ENCODE measurements around the gene ALDH16A1. TPM values are rescaled to one million over a fixed set of nuclear protein-coding genes. Genes with fewer than 3 reads are reported as not detected.

The ALDH16A1 gene
- total and polyA plus RNA-seq, 2 of the 4 experiments (the other 2 are of a cell fraction) = 10.4 to 12.9 TPM

DNA sequence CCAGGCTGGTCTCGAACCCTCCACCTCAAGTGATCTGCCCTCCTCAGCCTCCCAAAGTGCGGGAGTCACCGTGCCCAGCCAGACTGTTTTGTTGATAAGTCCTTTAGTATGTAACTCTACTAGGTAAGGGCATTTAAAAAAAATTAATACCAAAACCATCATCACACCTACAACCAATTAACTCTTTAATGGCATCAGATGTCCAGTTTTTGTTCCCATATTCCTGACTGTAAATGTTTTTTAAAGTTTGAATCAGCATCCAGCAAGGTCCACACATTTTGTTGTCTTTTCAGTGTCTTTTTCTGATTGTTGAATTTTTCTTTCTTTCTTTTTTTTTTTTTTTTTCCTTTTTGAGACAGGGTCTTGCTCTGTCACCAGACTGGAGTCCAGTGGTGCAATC lies 65.0 kb downstream of the ALDH16A1 start:
- Histone ChIP-seq H3K79me1 (ENCODE audit: low read depth in 1 of 2, low read length in 2 of 2) (peaks cover 6 to 8% of the 10 kb centered on the region in 2 experiments; a peak in 2 of 4 replicates), H2BK120ac (ENCODE audit: low read depth, low read length) (no peak overlapping the region), H2AFZ (replicated peaks; ENCODE audit: low read length, poor library complexity) (no peak overlapping the region), H3K14ac (replicated peaks; ENCODE audit: low read depth, low read length) (no peak overlapping the region), H3K23ac (ENCODE audit: low read depth, low read length) (no peak overlapping the region), H4K20me1 (ENCODE audit: insufficient read depth, low read length) (no peaks in the 10 kb centered on the region), H3K27ac (ENCODE audit: insufficient read depth, low read length) (no peak overlapping the region), H3K36me3 (ENCODE audit: control insufficient read depth, insufficient read depth, low read length) (peaks cover 15% of the 10 kb centered on the region; the same call in 1 of the 2 replicates), H4K91ac (ENCODE audit: insufficient read depth, low read depth, low read length) (no peak overlapping the region), H3K4me2 (ENCODE audit: low read depth, low read length) (no peak overlapping the region), H3K9me1 (ENCODE audit: insufficient read depth, low read length) (0 out of 2 replicates have a peak, but pooled peaks cover 4% of the 10 kb centered on the region), H3K9me3 (ENCODE audit: control insufficient read depth, insufficient read depth, low read length) (no peaks in the 10 kb centered on the region), H2AK9ac (replicated peaks; ENCODE audit: low read depth, low read length, poor library complexity) (no peak overlapping the region), H3K27me3 (ENCODE audit: control insufficient read depth, insufficient read depth, low read length) (no peaks in the 10 kb centered on the region), H3K56ac (ENCODE audit: extremely low read depth, insufficient read depth, low read length) (no peak overlapping the region), H4K8ac (ENCODE audit: low read depth in 2 of 2, low read length in 2 of 2) (no peak overlapping the region), H3K4me3 (ENCODE audit: insufficient read depth, low read depth, low read length) (no peak overlapping the region), H2BK5ac (ENCODE audit: low read depth, low read length, poor library complexity, severe bottlenecking) (no peak overlapping the region), H2BK20ac (ENCODE audit: low read depth, low read length) (no peak overlapping the region), H3K9ac (ENCODE audit: low read depth, low read length) (no peak overlapping the region), H3K4me1 (ENCODE audit: control insufficient read depth, insufficient read depth, low read length) (no peaks in the 10 kb centered on the region), H4K5ac (ENCODE audit: low read depth, low read length) (no peak overlapping the region), H2AK5ac (ENCODE audit: low read depth, low read length) (no peak overlapping the region), H3K4ac (ENCODE audit: low read depth, low read length) (no peak overlapping the region), H2BK15ac (ENCODE audit: low read depth, low read length) (no peak overlapping the region), H3K18ac (ENCODE audit: low read depth, low read length) (no peak overlapping the region)
- TF ChIP-seq, protein P1, sequence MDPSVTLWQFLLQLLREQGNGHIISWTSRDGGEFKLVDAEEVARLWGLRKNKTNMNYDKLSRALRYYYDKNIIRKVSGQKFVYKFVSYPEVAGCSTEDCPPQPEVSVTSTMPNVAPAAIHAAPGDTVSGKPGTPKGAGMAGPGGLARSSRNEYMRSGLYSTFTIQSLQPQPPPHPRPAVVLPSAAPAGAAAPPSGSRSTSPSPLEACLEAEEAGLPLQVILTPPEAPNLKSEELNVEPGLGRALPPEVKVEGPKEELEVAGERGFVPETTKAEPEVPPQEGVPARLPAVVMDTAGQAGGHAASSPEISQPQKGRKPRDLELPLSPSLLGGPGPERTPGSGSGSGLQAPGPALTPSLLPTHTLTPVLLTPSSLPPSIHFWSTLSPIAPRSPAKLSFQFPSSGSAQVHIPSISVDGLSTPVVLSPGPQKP (IDR thresholded peaks at IDR 0.05; ENCODE audit: borderline replicate concordance, low read depth, low read length) = no peak
- TF ChIP-seq, protein P2, sequence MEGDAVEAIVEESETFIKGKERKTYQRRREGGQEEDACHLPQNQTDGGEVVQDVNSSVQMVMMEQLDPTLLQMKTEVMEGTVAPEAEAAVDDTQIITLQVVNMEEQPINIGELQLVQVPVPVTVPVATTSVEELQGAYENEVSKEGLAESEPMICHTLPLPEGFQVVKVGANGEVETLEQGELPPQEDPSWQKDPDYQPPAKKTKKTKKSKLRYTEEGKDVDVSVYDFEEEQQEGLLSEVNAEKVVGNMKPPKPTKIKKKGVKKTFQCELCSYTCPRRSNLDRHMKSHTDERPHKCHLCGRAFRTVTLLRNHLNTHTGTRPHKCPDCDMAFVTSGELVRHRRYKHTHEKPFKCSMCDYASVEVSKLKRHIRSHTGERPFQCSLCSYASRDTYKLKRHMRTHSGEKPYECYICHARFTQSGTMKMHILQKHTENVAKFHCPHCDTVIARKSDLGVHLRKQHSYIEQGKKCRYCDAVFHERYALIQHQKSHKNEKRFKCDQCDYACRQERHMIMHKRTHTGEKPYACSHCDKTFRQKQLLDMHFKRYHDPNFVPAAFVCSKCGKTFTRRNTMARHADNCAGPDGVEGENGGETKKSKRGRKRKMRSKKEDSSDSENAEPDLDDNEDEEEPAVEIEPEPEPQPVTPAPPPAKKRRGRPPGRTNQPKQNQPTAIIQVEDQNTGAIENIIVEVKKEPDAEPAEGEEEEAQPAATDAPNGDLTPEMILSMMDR (conservative IDR thresholded peaks at IDR 0.05; ENCODE audit: low read depth, low read length) = no peak
- TF ChIP-seq MXI1 (IDR thresholded peaks at IDR 0.05; ENCODE audit: borderline replicate concordance, low read depth, low read length) (no peak), NFE2L2 (IDR thresholded peaks at IDR 0.05; ENCODE audit: low read depth, low read length) (no peak), BHLHE40 (IDR thresholded peaks at IDR 0.05; ENCODE audit: low read depth, low read length) (no peak), RFX5 (IDR thresholded peaks at IDR 0.05; ENCODE audit: low read depth, low read length) (no peak), FOS (IDR thresholded peaks at IDR 0.05; ENCODE audit: low read depth, low read length) (no peak), CHD1 (IDR thresholded peaks at IDR 0.05; ENCODE audit: low read depth, low read length) (no peak), MAFK (IDR thresholded peaks at IDR 0.05; ENCODE audit: low read depth, low read length) (no peak), RCOR1 (IDR thresholded peaks at IDR 0.05; ENCODE audit: insufficient replicate concordance, low read length) (no peak), MAZ (IDR thresholded peaks at IDR 0.05; ENCODE audit: borderline replicate concordance, low read depth, low read length) (no peak), CEBPB (IDR thresholded peaks at IDR 0.05; ENCODE audit: low read depth, low read length) (no peak), SMC3 (IDR thresholded peaks at IDR 0.05; ENCODE audit: low read depth, low read length) (no peak), RAD21 (IDR thresholded peaks at IDR 0.05; ENCODE audit: low read length) (no peak), POLR2A (IDR thresholded peaks at IDR 0.05; ENCODE audit: low read depth, low read length) (no peak)
- TF ChIP-seq, protein P3, sequence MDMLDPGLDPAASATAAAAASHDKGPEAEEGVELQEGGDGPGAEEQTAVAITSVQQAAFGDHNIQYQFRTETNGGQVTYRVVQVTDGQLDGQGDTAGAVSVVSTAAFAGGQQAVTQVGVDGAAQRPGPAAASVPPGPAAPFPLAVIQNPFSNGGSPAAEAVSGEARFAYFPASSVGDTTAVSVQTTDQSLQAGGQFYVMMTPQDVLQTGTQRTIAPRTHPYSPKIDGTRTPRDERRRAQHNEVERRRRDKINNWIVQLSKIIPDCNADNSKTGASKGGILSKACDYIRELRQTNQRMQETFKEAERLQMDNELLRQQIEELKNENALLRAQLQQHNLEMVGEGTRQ (IDR thresholded peaks at IDR 0.05; ENCODE audit: low read depth, low read length) = no peak
- CTCF ChIA-PET = interaction anchor here (0.7 to 1.0 kb wide), 2 partner anchors 15 to 29 kb away, joined by 3 read pairs; no protein-coding TSS in a partner anchor
- ATAC-seq (ENCODE audit: low read depth) (no peak), DNase-seq (no peak)
- intact Hi-C loops (cut with micrococcal nuclease) = no loop called here
- in situ Hi-C loops (cut with MboI; ENCODE audit: low sequenced_read_pairs) = no loop called here
- dilution Hi-C loops (cut with HindIII; ENCODE audit: low sequenced_read_pairs, unreplicated experiment) = no loop called here
- no CpG with 5 or more reads among the region's 3 CpGs for WGBS, 2 experiments (ENCODE audit: extremely low coverage in 2 of 2, insufficient read length in 1 of 2)
- BruUV-seq (replicated peaks) = no TSS peak
- POLR2A ChIA-PET (ENCODE audit: unreplicated experiment) = no interaction called here

All from IMR-90 (cell line).